ENCODE results near the gene TTC39A. TPM values are rescaled to one million over a fixed set of nuclear protein-coding genes. Genes with fewer than 3 reads are reported as not detected.

The TTC39A gene
- total RNA-seq, 1 experiment from 2014 or later, result 8.3 TPM

DNA sequence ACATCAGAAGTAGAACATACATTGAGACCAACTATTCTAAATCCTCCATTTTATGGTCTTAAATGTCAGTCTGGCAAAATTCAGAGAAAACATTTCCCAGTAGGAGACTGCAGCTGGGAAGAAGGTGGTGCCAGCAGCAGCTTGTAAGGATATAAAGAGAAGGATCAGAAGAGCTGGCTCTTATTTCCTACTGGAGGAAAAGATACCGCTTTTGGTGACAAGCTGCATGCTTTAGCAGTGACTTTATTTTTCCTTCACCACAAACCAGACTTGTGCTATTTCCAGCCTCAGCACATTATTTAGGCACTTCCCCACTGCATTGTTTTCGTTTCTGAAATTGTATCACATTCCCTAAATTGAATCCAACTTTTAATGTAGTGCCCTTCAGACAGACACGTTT lies 65.9 kb downstream of the TTC39A start:
- intact Hi-C loops (cut with micrococcal nuclease; ENCODE audit: unreplicated experiment), result no loop called here
- no peaks in the 10 kb centered on the region for H3K36me3 ChIP-seq (ENCODE audit: control insufficient read depth, insufficient read depth, low read length)
- no peak overlapping the region for H3K27ac ChIP-seq (ENCODE audit: low read length)
- no peaks in the 10 kb centered on the region for H3K27me3 ChIP-seq (ENCODE audit: control insufficient read depth, insufficient read depth, low read length)
- BruUV-seq (replicated peaks), result no TSS peak
- ChIA-PET CTCF (no interaction called here), POLR2A (interaction anchor here (0.7 kb wide), 1 partner anchor 11 kb away, joined by 17 read pairs; no protein-coding TSS in a partner anchor)
- in situ Hi-C loops (cut with HindIII; ENCODE audit: low pct_unique_long_range_greater_than_20kb, low sequenced_read_pairs), result no loop called here
- peaks cover 21% of the 10 kb centered on the region for H3K4me1 ChIP-seq (ENCODE audit: control insufficient read depth, insufficient read depth, low read length)
- TF ChIP-seq TCF7L2 (IDR thresholded peaks at IDR 0.05; ENCODE audit: low read depth, low read length), result no peak
- TF ChIP-seq, protein P1, sequence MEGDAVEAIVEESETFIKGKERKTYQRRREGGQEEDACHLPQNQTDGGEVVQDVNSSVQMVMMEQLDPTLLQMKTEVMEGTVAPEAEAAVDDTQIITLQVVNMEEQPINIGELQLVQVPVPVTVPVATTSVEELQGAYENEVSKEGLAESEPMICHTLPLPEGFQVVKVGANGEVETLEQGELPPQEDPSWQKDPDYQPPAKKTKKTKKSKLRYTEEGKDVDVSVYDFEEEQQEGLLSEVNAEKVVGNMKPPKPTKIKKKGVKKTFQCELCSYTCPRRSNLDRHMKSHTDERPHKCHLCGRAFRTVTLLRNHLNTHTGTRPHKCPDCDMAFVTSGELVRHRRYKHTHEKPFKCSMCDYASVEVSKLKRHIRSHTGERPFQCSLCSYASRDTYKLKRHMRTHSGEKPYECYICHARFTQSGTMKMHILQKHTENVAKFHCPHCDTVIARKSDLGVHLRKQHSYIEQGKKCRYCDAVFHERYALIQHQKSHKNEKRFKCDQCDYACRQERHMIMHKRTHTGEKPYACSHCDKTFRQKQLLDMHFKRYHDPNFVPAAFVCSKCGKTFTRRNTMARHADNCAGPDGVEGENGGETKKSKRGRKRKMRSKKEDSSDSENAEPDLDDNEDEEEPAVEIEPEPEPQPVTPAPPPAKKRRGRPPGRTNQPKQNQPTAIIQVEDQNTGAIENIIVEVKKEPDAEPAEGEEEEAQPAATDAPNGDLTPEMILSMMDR (IDR thresholded peaks at IDR 0.05), result no peak
- no peak for TF ChIP-seq SIN3A (IDR thresholded peaks at IDR 0.05; ENCODE audit: borderline replicate concordance, insufficient read depth, low read depth, low read length)
- TF ChIP-seq, protein P2, sequence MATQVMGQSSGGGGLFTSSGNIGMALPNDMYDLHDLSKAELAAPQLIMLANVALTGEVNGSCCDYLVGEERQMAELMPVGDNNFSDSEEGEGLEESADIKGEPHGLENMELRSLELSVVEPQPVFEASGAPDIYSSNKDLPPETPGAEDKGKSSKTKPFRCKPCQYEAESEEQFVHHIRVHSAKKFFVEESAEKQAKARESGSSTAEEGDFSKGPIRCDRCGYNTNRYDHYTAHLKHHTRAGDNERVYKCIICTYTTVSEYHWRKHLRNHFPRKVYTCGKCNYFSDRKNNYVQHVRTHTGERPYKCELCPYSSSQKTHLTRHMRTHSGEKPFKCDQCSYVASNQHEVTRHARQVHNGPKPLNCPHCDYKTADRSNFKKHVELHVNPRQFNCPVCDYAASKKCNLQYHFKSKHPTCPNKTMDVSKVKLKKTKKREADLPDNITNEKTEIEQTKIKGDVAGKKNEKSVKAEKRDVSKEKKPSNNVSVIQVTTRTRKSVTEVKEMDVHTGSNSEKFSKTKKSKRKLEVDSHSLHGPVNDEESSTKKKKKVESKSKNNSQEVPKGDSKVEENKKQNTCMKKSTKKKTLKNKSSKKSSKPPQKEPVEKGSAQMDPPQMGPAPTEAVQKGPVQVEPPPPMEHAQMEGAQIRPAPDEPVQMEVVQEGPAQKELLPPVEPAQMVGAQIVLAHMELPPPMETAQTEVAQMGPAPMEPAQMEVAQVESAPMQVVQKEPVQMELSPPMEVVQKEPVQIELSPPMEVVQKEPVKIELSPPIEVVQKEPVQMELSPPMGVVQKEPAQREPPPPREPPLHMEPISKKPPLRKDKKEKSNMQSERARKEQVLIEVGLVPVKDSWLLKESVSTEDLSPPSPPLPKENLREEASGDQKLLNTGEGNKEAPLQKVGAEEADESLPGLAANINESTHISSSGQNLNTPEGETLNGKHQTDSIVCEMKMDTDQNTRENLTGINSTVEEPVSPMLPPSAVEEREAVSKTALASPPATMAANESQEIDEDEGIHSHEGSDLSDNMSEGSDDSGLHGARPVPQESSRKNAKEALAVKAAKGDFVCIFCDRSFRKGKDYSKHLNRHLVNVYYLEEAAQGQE (IDR thresholded peaks at IDR 0.05; ENCODE audit: insufficient read depth in 1 of 2, low read depth in 2 of 2, low read length in 1 of 2), result no peak
- no peak for TF ChIP-seq POLR2AphosphoS5 (IDR thresholded peaks at IDR 0.05; ENCODE audit: low read depth, low read length)
- no peak overlapping the region for H3K4me3 ChIP-seq (ENCODE audit: low read depth in 2 of 2, low read length in 2 of 2)
- H3K9me3 ChIP-seq (ENCODE audit: control insufficient read depth, insufficient read depth, low read depth, low read length), result no peaks in the 10 kb centered on the region
- ATAC-seq (peak; percentile 36; the same call in 1 of the 2 replicates), DNase-seq (ENCODE audit: low read depth, low spot score) (no peak)

DNA sequence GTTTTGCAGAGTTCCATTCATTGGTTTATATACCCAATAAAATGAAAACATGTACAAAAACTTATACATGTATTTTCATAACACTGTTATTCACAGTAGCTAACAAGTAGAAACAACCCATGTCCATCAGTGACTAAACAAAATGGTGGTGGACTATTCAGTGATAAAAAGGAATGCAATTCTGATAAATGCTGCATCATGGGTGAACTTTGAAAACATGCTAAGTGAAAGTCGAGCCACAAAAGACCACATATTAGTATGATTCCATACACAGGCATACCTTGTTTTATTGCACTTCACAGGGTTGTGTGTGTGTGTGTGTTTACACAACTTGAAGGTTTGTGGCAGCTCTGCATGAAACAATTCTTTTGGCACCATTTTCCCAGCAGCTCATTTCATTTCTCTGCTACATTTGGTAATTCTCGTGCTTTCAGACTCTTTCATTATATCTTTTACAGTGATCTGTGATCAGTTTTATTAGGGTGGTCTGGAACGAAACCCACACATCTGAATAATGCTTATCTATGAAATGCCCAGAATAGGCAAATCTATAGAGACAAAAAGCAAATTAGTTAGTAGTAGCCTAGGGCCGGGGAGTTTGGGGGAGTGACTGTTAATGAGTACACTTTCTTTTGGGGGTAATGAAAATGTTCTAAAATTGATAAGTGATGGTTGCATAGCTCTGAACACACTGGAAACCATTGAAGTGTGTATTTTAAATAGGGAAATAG lies 67.0 kb downstream of the TTC39A start:
- no peak for DNase-seq (ENCODE audit: low read depth, low spot score)
- Histone ChIP-seq H3K4me3 (ENCODE audit: low read depth in 2 of 2, low read length in 2 of 2) (no peak overlapping the region), H3K4me1 (ENCODE audit: control insufficient read depth, insufficient read depth, low read length) (peaks cover 25% of the 10 kb centered on the region), H3K9me3 (ENCODE audit: control insufficient read depth, insufficient read depth, low read depth, low read length) (no peaks in the 10 kb centered on the region), H3K27me3 (ENCODE audit: control insufficient read depth, insufficient read depth, low read length) (no peaks in the 10 kb centered on the region), H3K27ac (ENCODE audit: low read length) (no peak overlapping the region), H3K36me3 (ENCODE audit: control insufficient read depth, insufficient read depth, low read length) (no peaks in the 10 kb centered on the region)
- POLR2A ChIA-PET, result no interaction called here
- BruUV-seq (replicated peaks), result no TSS peak
- CTCF ChIA-PET, result interaction anchor here (0.6 kb wide), 1 partner anchor 29 kb away, joined by 5 read pairs; no protein-coding TSS in a partner anchor
- in situ Hi-C loops (cut with HindIII; ENCODE audit: low pct_unique_long_range_greater_than_20kb, low sequenced_read_pairs) (no loop called here), intact Hi-C loops (cut with micrococcal nuclease; ENCODE audit: unreplicated experiment) (no loop called here)
- TF ChIP-seq POLR2AphosphoS5 (IDR thresholded peaks at IDR 0.05; ENCODE audit: low read depth, low read length), result no peak
- ATAC-seq, result no peak

DNA sequence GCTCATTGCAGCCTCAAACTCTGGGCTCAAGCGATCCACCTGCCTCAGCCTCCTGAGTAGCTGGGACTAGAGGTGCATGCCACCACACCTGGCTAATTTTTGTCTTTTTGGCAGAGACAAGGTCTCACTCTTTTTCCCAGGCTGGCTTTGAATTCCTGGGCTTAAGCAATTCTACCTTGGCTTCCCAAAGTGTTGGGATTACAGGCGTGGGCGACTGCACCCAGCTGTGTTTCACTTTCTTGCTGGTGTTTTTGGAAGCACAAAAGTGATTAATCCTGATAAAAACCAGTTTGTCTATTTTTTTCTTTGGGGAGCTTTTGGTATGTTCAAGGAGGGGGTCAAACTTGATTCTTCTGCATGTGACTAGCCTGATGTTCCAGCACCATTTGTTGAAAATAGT lies 75.0 kb downstream of the TTC39A start:
- ChIA-PET POLR2A (interaction anchor here (0.7 kb wide), 1 partner anchor 856 kb away, joined by 3 read pairs; no protein-coding TSS in a partner anchor), CTCF (no interaction called here)
- Histone ChIP-seq H3K4me3 (ENCODE audit: low read depth in 2 of 2, low read length in 2 of 2) (no peak overlapping the region), H3K27ac (ENCODE audit: low read length) (no peak overlapping the region), H3K27me3 (ENCODE audit: control insufficient read depth, insufficient read depth, low read length) (no peaks in the 10 kb centered on the region), H3K4me1 (ENCODE audit: control insufficient read depth, insufficient read depth, low read length) (peaks cover 6% of the 10 kb centered on the region), H3K36me3 (ENCODE audit: control insufficient read depth, insufficient read depth, low read length) (no peaks in the 10 kb centered on the region), H3K9me3 (ENCODE audit: control insufficient read depth, insufficient read depth, low read depth, low read length) (no peaks in the 10 kb centered on the region)
- no peak for ATAC-seq
- intact Hi-C loops (cut with micrococcal nuclease; ENCODE audit: unreplicated experiment), result no loop called here
- TF ChIP-seq POLR2AphosphoS5 (IDR thresholded peaks at IDR 0.05; ENCODE audit: low read depth, low read length) (no peak), TCF7L2 (IDR thresholded peaks at IDR 0.05; ENCODE audit: low read depth, low read length) (no peak), SIN3A (IDR thresholded peaks at IDR 0.05; ENCODE audit: borderline replicate concordance, insufficient read depth, low read depth, low read length) (no peak)
- TF ChIP-seq, protein P2 (IDR thresholded peaks at IDR 0.05; ENCODE audit: insufficient read depth in 1 of 2, low read depth in 2 of 2, low read length in 1 of 2), result no peak
- TF ChIP-seq, protein P1 (IDR thresholded peaks at IDR 0.05), result no peak
- in situ Hi-C loops (cut with HindIII; ENCODE audit: low pct_unique_long_range_greater_than_20kb, low sequenced_read_pairs), result no loop called here
- no TSS peak for BruUV-seq (replicated peaks)
- DNase-seq (ENCODE audit: low read depth, low spot score), result no peak

Measured in Panc1 (cell line).